HG02798 (cell line): ENCODE data around the gene THOC6.
"Not testable (repeated sequence)": the region's sequence is repeated elsewhere in the genome, so short reads cannot be mapped to it uniquely, and the experiment has no call there.

Experiments
- ATAC-seq: cut with Tn5 transposase; IDR thresholded peaks from one replicate; pipeline ENCODE4 v1.9.1; 2021; ENCODE audit warnings: mild to moderate bottlenecking; ENCODE audit not compliant: unreplicated experiment, poor library complexity

The THOC6 gene

GRCh38 chr16:3065742-3066439, 42.1 kb downstream of the THOC6 start:
- ATAC-seq = no peak

DNA sequence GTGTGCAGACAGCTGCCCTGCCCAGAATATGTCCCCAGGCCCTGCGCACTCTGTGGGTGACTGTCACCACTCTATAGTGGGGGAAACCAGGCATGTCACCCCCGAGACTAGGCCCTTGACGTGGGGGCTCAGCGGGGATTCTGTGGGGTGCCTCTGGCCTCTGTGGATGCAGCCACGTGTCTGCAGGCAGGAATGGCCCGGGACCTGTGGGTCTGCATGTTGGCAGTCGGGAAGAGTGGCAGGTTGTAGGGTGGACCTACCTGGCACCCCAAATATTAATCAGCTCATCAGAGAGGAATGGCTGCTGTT, 42.6 kb downstream of the THOC6 start:
- ATAC-seq = no peak

DNA sequence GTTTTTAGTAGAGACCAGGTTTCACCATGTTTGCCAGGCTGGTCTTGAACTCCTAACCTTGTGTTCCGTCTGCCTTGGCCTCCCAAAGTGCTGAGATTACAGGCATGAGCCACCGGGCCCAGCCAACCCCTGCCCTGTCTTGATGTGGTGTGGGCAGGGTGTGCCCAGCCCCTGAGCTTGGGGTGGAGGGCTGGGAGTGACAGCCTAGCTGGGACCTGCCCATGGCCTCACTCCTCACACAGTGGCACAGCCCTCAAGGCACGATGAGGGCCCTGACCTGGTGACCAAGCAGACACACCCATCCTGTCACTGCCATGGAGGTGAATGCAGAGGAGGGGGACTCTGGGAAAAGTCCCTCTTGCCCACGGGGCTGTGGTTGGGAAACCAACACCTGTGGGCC, 44.7 kb downstream of the THOC6 start:
- no peak for ATAC-seq

DNA sequence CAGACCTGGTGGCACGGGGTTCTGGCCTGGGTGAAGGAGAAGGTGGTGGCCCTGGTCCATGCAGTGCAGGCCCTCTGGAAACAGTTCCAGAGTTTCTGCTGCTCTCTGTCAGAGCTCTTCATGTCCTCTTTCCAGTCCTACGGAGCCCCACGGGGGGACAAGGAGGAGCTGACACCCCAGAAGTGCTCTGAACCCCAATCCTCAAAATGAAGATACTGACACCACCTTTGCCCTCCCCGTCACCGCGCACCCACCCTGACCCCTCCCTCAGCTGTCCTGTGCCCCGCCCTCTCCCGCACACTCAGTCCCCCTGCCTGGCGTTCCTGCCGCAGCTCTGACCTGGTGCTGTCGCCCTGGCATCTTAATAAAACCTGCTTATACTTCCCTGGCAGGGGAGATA, 45.3 kb downstream of the THOC6 start:
- ATAC-seq = not testable (repeated sequence)

- ATAC-seq = no peak
These were observed 46.8 kb downstream of the THOC6 start for GRCh38 chr16:3070608-3071111.

GRCh38 chr16:3071655-3072054, 47.8 kb downstream of the THOC6 start:
- ATAC-seq = no peak

GRCh38 chr16:3072148-3072547, 48.3 kb downstream of the THOC6 start:
- not testable (repeated sequence) for ATAC-seq

DNA sequence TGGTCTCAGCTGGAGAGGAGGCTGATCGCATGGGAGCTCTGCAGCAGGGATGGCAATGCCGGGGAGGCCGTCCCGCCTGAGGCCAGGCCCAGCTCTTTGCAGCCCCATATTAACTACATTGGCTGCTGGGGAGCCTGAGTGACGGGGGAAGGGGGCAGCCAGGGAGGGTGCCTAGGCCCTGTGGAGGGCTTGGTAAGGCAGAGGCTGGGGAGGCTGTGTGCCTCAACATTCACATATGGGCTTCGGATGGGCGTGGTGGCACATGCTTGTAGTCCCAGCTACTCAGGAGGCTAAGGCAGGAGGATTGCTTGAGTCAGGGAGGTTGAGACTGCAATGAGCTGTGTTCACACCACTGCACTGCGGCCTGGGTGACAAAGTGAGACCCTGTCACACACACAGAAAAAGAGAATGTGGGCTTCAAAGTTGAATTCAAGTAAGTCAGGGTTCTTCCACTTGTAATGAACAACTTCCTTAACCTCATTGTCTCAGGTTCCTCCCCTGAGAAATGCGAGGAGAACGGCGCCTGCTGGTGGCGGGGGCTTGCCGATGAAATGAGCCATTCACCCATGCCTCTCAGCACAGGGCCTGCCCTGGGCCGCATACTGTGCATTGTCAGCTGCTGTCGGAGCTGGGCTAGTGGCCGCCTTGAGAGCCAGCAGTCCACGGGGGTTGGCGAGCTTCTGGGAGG, 48.9 kb downstream of the THOC6 start:
- not testable (repeated sequence) for ATAC-seq

DNA sequence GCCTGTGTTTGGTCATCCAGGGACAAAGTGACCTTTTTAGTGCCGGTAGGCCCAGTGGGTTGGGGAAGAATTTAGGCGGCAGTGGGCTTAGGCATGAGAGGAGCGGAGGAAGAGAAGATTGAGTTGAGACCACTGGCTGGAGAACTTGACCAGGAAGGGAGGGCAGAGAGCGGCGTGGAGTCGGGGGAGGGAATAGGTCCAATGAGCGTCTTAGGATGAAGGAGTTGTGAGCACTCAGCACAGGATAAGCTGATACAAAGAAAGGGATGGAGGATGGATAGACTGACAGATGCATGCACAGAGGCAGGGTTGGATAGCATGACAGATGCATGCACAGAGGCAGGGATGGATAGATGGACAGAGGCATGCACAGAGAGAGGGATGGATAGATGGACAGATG, 49.6 kb downstream of the THOC6 start:
- no peak for ATAC-seq

DNA sequence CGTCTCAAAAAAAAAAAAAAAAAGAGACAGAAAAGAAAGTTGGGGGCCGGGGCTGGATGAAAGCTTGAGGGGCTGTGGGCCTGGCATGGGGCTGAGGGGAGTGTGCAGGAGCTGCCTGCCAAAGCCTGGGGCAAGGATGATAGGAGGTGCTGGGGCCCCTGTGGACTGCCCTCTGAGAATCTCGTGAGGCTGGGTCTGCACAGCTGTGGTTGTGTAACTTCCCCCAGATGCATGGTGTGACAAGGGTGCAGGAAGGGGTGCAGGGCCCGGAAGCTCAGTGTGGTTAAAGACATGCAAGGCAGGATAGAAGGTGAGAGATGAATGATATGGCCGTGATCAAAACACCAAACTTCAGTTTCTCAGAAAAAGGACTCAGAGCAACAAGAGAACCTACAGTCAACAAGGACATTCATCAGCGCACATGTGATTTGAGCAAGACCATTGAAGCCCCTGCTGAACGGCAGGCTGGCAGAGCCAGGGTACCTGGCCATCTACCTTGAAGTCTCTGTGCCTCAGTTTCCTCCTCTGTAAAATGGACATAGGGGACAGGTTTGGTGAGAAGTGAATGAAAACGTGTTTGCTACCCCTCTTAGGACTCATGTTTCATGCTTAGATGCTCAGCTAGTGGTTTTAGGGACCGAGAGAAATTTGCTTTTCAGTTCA, 51.2 kb downstream of the THOC6 start:
- peak; percentile 72 for ATAC-seq

- ATAC-seq = no peak
These were observed 51.7 kb downstream of the THOC6 start for GRCh38 chr16:3075523-3075915.

- ATAC-seq = not testable (repeated sequence)
These were observed 52.1 kb downstream of the THOC6 start for GRCh38 chr16:3075946-3076345.

GRCh38 chr16:3076577-3076976, 52.7 kb downstream of the THOC6 start:
- ATAC-seq = no peak
